ENCODE results near the gene ECT2.

ECT2 gene

DNA sequence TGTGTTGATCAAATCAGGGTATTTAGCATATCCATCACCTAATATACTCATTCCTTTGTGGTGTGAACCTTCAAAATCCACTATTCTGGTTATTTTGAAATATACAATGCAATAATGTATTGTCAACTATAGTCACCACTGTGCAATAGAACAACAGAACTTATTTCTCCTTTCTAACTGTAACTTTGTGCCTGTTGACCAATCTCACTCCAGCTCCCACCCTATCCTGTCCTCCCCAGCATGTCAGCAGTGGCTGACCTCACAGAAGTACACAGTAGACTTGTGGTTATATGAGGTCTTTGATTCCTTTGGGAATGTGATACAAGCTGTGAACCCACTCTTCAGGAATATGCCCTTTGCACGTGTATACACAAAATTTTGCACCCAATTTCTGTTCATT, 64.2 kb downstream of the ECT2 start (continued):
- TF ChIP-seq, protein P1, sequence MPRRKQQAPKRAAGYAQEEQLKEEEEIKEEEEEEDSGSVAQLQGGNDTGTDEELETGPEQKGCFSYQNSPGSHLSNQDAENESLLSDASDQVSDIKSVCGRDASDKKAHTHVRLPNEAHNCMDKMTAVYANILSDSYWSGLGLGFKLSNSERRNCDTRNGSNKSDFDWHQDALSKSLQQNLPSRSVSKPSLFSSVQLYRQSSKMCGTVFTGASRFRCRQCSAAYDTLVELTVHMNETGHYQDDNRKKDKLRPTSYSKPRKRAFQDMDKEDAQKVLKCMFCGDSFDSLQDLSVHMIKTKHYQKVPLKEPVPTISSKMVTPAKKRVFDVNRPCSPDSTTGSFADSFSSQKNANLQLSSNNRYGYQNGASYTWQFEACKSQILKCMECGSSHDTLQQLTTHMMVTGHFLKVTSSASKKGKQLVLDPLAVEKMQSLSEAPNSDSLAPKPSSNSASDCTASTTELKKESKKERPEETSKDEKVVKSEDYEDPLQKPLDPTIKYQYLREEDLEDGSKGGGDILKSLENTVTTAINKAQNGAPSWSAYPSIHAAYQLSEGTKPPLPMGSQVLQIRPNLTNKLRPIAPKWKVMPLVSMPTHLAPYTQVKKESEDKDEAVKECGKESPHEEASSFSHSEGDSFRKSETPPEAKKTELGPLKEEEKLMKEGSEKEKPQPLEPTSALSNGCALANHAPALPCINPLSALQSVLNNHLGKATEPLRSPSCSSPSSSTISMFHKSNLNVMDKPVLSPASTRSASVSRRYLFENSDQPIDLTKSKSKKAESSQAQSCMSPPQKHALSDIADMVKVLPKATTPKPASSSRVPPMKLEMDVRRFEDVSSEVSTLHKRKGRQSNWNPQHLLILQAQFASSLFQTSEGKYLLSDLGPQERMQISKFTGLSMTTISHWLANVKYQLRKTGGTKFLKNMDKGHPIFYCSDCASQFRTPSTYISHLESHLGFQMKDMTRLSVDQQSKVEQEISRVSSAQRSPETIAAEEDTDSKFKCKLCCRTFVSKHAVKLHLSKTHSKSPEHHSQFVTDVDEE (CRISPR knock-in tag; IDR thresholded peaks at IDR 0.05) = no peak
- no peak for TF ChIP-seq BACH2 (CRISPR knock-in tag; IDR thresholded peaks at IDR 0.05; ENCODE audit: borderline replicate concordance)
- TF ChIP-seq, protein P2, sequence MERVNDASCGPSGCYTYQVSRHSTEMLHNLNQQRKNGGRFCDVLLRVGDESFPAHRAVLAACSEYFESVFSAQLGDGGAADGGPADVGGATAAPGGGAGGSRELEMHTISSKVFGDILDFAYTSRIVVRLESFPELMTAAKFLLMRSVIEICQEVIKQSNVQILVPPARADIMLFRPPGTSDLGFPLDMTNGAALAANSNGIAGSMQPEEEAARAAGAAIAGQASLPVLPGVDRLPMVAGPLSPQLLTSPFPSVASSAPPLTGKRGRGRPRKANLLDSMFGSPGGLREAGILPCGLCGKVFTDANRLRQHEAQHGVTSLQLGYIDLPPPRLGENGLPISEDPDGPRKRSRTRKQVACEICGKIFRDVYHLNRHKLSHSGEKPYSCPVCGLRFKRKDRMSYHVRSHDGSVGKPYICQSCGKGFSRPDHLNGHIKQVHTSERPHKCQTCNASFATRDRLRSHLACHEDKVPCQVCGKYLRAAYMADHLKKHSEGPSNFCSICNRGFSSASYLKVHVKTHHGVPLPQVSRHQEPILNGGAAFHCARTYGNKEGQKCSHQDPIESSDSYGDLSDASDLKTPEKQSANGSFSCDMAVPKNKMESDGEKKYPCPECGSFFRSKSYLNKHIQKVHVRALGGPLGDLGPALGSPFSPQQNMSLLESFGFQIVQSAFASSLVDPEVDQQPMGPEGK (CRISPR knock-in tag; IDR thresholded peaks at IDR 0.05; ENCODE audit: borderline replicate concordance) = no peak
- no peak for TF ChIP-seq OSR1 (CRISPR knock-in tag; IDR thresholded peaks at IDR 0.05)
- TF ChIP-seq TCF4 (CRISPR knock-in tag; IDR thresholded peaks at IDR 0.05; ENCODE audit: borderline replicate concordance) = no peak
- TF ChIP-seq ZNF8 (CRISPR knock-in tag; IDR thresholded peaks at IDR 0.05) = no peak
- TF ChIP-seq ZNF70 (CRISPR knock-in tag; IDR thresholded peaks at IDR 0.05) = no peak
- TF ChIP-seq, protein P3, sequence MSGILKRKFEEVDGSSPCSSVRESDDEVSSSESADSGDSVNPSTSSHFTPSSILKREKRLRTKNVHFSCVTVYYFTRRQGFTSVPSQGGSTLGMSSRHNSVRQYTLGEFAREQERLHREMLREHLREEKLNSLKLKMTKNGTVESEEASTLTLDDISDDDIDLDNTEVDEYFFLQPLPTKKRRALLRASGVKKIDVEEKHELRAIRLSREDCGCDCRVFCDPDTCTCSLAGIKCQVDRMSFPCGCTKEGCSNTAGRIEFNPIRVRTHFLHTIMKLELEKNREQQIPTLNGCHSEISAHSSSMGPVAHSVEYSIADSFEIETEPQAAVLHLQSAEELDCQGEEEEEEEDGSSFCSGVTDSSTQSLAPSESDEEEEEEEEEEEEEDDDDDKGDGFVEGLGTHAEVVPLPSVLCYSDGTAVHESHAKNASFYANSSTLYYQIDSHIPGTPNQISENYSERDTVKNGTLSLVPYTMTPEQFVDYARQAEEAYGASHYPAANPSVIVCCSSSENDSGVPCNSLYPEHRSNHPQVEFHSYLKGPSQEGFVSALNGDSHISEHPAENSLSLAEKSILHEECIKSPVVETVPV (CRISPR knock-in tag; IDR thresholded peaks at IDR 0.05) = no peak

DNA sequence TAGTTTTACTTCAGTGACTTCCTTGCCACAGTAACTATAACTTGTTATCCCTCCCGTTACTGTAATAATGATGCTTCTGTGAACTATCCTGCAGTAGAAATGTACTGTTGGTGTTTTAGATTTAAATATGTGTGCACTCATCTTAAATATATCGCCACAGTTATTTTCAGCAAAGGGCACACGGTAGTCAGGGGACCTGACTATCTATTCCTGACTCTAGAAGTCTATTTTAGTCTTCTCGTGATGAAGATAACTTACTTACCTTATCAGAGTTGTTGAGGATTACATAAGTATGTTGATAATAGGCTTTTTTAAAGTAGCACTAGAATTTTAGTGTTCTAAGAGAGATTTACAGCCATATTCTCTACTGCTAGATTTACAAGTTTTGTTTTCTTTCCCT, 65.3 kb downstream of the ECT2 start:
- no peak for TF ChIP-seq ESRRG (CRISPR knock-in tag; IDR thresholded peaks at IDR 0.05)
- TF ChIP-seq, protein P2 (CRISPR knock-in tag; IDR thresholded peaks at IDR 0.05; ENCODE audit: borderline replicate concordance) = no peak
- no peak for ATAC-seq

DNA sequence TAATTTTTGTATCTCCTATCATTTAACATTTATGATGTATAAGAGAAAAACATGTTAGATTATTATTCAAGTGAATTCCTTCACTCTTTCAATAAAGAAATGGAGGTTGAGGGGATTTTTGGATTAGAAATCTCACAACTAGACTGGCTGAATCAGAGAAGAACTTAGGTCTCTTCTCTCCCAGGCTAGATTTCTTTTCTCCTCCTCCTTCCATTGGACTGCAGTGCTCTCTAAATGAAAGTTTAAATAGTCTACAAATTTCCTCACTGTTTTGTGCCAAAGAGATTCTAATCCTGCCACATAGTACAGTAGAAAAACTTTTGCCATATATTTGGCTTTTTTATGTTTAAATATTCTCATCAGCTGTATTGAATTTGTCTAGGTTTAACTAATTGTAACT, 65.8 kb downstream of the ECT2 start:
- TF ChIP-seq ZFP30 (CRISPR knock-in tag; IDR thresholded peaks at IDR 0.05) (no peak), ZNF565 (CRISPR knock-in tag; conservative IDR thresholded peaks at IDR 0.05; ENCODE audit: low read depth) (no peak), CSDC2 (CRISPR knock-in tag; IDR thresholded peaks at IDR 0.05) (no peak), ZFP3 (CRISPR knock-in tag; IDR thresholded peaks at IDR 0.05) (no peak), ESRRG (CRISPR knock-in tag; IDR thresholded peaks at IDR 0.05) (no peak), BACH2 (CRISPR knock-in tag; IDR thresholded peaks at IDR 0.05; ENCODE audit: borderline replicate concordance) (no peak)
- TF ChIP-seq, protein P4, sequence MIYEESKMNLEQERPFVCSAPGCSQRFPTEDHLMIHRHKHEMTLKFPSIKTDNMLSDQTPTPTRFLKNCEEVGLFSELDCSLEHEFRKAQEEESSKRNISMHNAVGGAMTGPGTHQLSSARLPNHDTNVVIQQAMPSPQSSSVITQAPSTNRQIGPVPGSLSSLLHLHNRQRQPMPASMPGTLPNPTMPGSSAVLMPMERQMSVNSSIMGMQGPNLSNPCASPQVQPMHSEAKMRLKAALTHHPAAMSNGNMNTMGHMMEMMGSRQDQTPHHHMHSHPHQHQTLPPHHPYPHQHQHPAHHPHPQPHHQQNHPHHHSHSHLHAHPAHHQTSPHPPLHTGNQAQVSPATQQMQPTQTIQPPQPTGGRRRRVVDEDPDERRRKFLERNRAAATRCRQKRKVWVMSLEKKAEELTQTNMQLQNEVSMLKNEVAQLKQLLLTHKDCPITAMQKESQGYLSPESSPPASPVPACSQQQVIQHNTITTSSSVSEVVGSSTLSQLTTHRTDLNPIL (CRISPR knock-in tag; IDR thresholded peaks at IDR 0.05; ENCODE audit: low read depth) = no peak
- ATAC-seq = no peak

DNA sequence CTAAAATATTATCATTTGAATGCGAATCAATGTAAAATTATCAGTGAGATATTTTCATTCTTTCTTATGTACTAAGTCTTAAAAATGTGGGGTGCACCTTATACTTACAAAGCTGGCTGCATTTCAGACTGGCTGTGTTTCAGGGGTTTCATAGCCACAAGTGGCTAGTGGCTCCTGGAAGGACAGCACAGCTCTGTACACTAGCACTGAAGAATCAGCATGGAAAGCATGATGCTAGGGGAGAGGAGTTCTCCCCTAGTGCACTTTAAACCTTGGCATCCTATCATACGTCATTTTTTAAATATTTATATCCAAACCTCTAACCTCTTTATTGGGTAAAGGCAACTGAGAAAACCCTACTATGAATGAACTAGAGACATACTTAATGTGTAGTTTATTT, 66.4 kb downstream of the ECT2 start:
- ATAC-seq = no peak
- TF ChIP-seq OSR1 (CRISPR knock-in tag; IDR thresholded peaks at IDR 0.05) (no peak), BACH2 (CRISPR knock-in tag; IDR thresholded peaks at IDR 0.05; ENCODE audit: borderline replicate concordance) (no peak), ZNF70 (CRISPR knock-in tag; IDR thresholded peaks at IDR 0.05) (no peak), GLIS3 (CRISPR knock-in tag; IDR thresholded peaks at IDR 0.05) (no peak), CSDC2 (CRISPR knock-in tag; IDR thresholded peaks at IDR 0.05) (no peak), SNAI2 (CRISPR knock-in tag; IDR thresholded peaks at IDR 0.05) (no peak), TCF4 (CRISPR knock-in tag; IDR thresholded peaks at IDR 0.05; ENCODE audit: borderline replicate concordance) (no peak), PPARA (CRISPR knock-in tag; IDR thresholded peaks at IDR 0.05; ENCODE audit: borderline replicate concordance) (no peak), ZNF8 (CRISPR knock-in tag; IDR thresholded peaks at IDR 0.05) (no peak), ZFP3 (CRISPR knock-in tag; IDR thresholded peaks at IDR 0.05) (no peak)
- TF ChIP-seq, protein P4 (CRISPR knock-in tag; IDR thresholded peaks at IDR 0.05; ENCODE audit: low read depth) = no peak
